T follicular helper cell (primary cell): ENCODE measurements around the gene SND1.
"Not testable (repeated sequence)": the region's sequence is repeated elsewhere in the genome, so short reads cannot be mapped to it uniquely, and the experiment has no call there.

Source experiments
- DNase-seq: peaks from one replicate; pipeline ENCODE4 v3.0.0-alpha.2; 2020; ENCODE audit warnings: low read depth

Gene SND1

GRCh38 chr7:127652333-127653248 lies 597 bp downstream of the SND1 start:
- no peak for DNase-seq

GRCh38 chr7:127653396-127653795 lies 1.4 kb downstream of the SND1 start:
- DNase-seq = no peak

GRCh38 chr7:127654404-127655394 lies 2.7 kb downstream of the SND1 start:
- no peak for DNase-seq

- no peak for DNase-seq
Observed at GRCh38 chr7:127655720-127656119, 3.7 kb downstream of the SND1 start.

GRCh38 chr7:127657500-127657899 lies 5.5 kb downstream of the SND1 start:
- DNase-seq = no peak

GRCh38 chr7:127658970-127659630 lies 7.1 kb downstream of the SND1 start:
- DNase-seq = no peak

GRCh38 chr7:127665922-127666321 lies 13.9 kb downstream of the SND1 start:
- DNase-seq = no peak

GRCh38 chr7:127666602-127667001 lies 14.6 kb downstream of the SND1 start:
- DNase-seq = no peak

GRCh38 chr7:127667017-127667670 lies 15.2 kb downstream of the SND1 start:
- DNase-seq = no peak

GRCh38 chr7:127667759-127668530 lies 16.0 kb downstream of the SND1 start:
- DNase-seq = no peak

- no peak for DNase-seq
Observed at GRCh38 chr7:127671341-127671740, 19.3 kb downstream of the SND1 start.

GRCh38 chr7:127673902-127674301 lies 21.9 kb downstream of the SND1 start:
- DNase-seq = no peak

GRCh38 chr7:127674361-127674760 lies 22.4 kb downstream of the SND1 start:
- DNase-seq = no peak

- DNase-seq = not testable (repeated sequence)
Observed at GRCh38 chr7:127674923-127675322, 22.9 kb downstream of the SND1 start.

GRCh38 chr7:127675721-127676120 lies 23.7 kb downstream of the SND1 start:
- DNase-seq = no peak

GRCh38 chr7:127677433-127678230 lies 25.6 kb downstream of the SND1 start:
- no peak for DNase-seq

- DNase-seq = no peak
Observed at GRCh38 chr7:127678337-127678736, 26.3 kb downstream of the SND1 start.

GRCh38 chr7:127678947-127679346 lies 27.0 kb downstream of the SND1 start:
- DNase-seq = no peak

GRCh38 chr7:127680983-127681382 lies 29.0 kb downstream of the SND1 start:
- DNase-seq = no peak

- no peak for DNase-seq
Observed at GRCh38 chr7:127682140-127682539, 30.1 kb downstream of the SND1 start.
